Neural progenitor cell (in vitro differentiated cells): Measurements from ENCODE around the gene PACRGL.

ENCODE experiments used
- EZH2 ChIP-seq: fragments of 200-600 bp; sonication (generic); IDR thresholded peaks from 2 replicates; pipeline ENCODE4 v1.6.1; 2017; ENCODE audit warnings: antibody characterized with exemption, mild to moderate bottlenecking, moderate library complexity
- EZH2phosphoT487 ChIP-seq: fragments of 200-600 bp; sonication (generic); IDR thresholded peaks from 2 replicates; pipeline ENCODE4 v1.6.1; 2017; ENCODE audit warnings: antibody characterized with exemption
- TF ChIP-seq, protein P1 (sequence below): fragments of 200-600 bp; sonication (generic); IDR thresholded peaks from 2 replicates; pipeline ENCODE4 v1.5.1; 2017; ENCODE audit warnings: antibody characterized with exemption, mild to moderate bottlenecking

DNA sequence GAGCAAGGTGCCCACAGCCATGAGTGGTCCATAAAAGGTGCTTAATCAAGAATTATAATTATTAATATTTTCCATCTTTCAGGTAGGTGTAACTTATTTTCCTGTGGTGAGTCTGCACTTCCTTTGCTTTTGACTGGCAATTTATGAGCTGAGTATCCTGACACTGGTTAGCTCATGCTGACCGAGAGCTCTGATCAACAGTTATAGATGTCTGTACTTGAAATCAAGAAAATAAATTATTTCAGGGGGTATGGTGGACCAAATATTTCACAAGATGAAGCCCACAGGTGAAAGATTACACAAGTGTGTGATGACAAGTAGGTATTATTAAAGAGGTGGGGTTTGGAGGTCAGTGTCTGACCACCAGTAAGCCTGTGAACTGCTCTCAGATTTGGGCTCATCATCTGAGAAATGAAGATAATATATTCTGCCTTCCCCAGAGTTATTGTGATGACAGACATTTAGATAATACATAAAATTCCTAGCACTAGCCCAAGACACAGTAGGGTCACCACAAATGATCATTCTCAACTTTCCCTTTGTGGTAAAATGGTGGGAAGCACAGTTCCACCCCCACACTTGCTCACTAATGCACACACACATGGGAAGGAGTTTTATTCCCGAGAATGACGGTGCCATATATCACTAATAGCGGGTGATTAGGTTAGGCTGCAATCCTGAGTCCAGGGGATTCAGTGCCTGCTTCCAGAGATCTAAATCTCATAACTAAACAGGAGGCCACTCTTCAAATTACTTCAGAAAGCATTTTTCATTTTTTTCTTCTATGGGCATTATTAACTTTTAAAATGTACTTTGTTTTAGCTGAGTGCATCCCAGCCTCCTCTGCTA, 34.0 kb upstream of the PACRGL start:
- TF ChIP-seq, protein P1, sequence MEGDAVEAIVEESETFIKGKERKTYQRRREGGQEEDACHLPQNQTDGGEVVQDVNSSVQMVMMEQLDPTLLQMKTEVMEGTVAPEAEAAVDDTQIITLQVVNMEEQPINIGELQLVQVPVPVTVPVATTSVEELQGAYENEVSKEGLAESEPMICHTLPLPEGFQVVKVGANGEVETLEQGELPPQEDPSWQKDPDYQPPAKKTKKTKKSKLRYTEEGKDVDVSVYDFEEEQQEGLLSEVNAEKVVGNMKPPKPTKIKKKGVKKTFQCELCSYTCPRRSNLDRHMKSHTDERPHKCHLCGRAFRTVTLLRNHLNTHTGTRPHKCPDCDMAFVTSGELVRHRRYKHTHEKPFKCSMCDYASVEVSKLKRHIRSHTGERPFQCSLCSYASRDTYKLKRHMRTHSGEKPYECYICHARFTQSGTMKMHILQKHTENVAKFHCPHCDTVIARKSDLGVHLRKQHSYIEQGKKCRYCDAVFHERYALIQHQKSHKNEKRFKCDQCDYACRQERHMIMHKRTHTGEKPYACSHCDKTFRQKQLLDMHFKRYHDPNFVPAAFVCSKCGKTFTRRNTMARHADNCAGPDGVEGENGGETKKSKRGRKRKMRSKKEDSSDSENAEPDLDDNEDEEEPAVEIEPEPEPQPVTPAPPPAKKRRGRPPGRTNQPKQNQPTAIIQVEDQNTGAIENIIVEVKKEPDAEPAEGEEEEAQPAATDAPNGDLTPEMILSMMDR: no peak
- no peak for TF ChIP-seq EZH2
- TF ChIP-seq EZH2phosphoT487: no peak
